Cerebellar cortex (tissue), 1 donor: Measurements from ENCODE around the gene ZNF534.
"Not testable (repeated sequence)": the region's sequence is repeated elsewhere in the genome, so short reads cannot be mapped to it uniquely, and the experiment has no call there.

Source experiments
- DNase-seq: peaks from one replicate; pipeline ENCODE4 v3.0.0-alpha.2; 2015; ENCODE audit warnings: low spot score

ZNF534 gene

DNA sequence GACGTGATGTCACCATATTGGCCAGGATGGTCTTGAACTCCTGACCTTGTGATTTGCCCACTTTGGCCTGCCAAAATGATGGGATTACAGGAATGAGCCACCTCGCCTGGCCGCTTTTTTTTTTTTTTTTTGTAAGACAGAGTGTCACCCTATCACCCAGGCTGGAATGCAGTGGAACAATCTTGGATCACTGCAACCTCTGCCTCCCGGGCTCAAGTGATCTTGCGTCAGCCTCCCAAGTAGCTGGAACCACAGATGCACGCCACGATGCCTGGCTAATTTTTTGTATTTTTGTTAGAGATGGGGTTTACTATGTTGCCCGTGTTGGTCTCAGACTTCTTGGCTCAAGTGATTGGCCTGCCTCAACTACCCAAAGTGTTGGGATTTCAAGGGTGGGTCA is 69.6 kb downstream of the ZNF534 start:
- no peak for DNase-seq

DNA sequence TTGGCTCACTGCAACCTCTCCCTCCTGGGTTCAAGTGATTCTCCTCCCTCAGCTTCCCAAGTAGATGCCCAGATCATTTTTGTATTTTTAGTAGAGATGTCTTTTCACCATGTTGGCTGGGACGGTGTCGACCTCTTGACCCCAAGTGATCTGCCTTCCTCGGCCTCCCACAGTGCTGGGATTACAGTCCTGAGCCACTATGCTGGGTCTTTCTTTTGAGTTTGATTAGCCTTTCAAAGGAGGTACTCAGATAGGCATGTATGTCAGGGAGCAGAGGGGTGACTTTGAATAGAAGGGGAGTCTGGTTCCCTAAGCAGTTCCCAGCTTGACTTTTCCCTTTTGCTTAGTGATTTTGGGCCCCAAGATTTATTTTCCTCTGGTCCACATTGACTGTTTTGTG is 71.5 kb downstream of the ZNF534 start:
- DNase-seq = not testable (repeated sequence)

DNA sequence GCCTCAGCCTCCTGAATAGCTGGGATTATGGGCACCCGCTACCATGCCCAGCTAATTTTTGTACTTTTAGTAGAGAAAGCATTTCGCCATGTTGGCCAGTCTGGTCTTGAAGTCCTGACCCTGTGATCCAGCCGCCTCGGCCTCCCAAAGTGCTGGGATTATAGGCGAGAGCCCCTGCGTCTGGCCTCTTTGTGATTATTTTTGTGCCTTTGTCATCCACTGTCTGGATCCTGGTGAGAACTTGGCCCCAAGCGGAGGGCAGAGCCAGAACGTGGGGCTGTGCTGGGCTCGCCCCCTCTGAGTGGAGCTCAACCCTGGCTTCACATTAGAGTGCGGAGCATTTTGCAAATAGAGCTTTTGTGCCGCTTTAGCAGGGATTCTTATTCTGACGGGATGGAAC is 72.0 kb downstream of the ZNF534 start:
- not testable (repeated sequence) for DNase-seq
